ENCODE measurements around the gene SDSL.

Gene SDSL

GRCh38 chr12:113452458-113452857 is 30.3 kb downstream of the SDSL start:
- no peak for DNase-seq

GRCh38 chr12:113453330-113453729 is 31.1 kb downstream of the SDSL start:
- DNase-seq: no peak

GRCh38 chr12:113456199-113456598 is 34.0 kb downstream of the SDSL start:
- DNase-seq: no peak

GRCh38 chr12:113456761-113457160 is 34.6 kb downstream of the SDSL start:
- DNase-seq: no peak

- no peak for DNase-seq
These were observed 35.0 kb downstream of the SDSL start for GRCh38 chr12:113457185-113457584.

- DNase-seq: no peak
These were observed 35.5 kb downstream of the SDSL start for GRCh38 chr12:113457710-113458109.

GRCh38 chr12:113459981-113460380 is 37.8 kb downstream of the SDSL start:
- DNase-seq: no peak

GRCh38 chr12:113461666-113462065 is 39.5 kb downstream of the SDSL start:
- DNase-seq: no peak

- DNase-seq: peak; percentile 56
These were observed 40.1 kb downstream of the SDSL start for GRCh38 chr12:113462117-113462774.

- no peak for DNase-seq
These were observed 41.0 kb downstream of the SDSL start for GRCh38 chr12:113462998-113463745.

- no peak for DNase-seq
These were observed 41.7 kb downstream of the SDSL start for GRCh38 chr12:113463746-113464451.

- DNase-seq: no peak
These were observed 42.2 kb downstream of the SDSL start for GRCh38 chr12:113464452-113464775.

GRCh38 chr12:113464852-113465719 is 42.9 kb downstream of the SDSL start:
- DNase-seq: no peak

GRCh38 chr12:113465808-113466453 is 43.8 kb downstream of the SDSL start:
- DNase-seq: no peak

- DNase-seq: no peak
These were observed 44.4 kb downstream of the SDSL start for GRCh38 chr12:113466454-113467141.

- no peak for DNase-seq
These were observed 44.9 kb downstream of the SDSL start for GRCh38 chr12:113467142-113467501.

- no peak for DNase-seq
These were observed 45.6 kb downstream of the SDSL start for GRCh38 chr12:113467502-113468364.

GRCh38 chr12:113468365-113469223 is 46.4 kb downstream of the SDSL start:
- DNase-seq: no peak

GRCh38 chr12:113469224-113469948 is 47.2 kb downstream of the SDSL start:
- DNase-seq: no peak

All from NCI-H226 (cell line).